HG03280 (cell line): ENCODE measurements around the gene FMO3.

ENCODE experiments used
- ATAC-seq: cut with Tn5 transposase; IDR thresholded peaks from one replicate; pipeline ENCODE4 v1.9.1; 2021; ENCODE audit warnings: mild to moderate bottlenecking, moderate library complexity; ENCODE audit not compliant: unreplicated experiment

FMO3 gene

GRCh38 chr1:171090604-171091003, at the start of gene FMO3:
Gene FMO3 (plus strand): TSS chr1:171090905. CDS start chr1:171092659, 1,754 bp downstream.
- no peak for ATAC-seq

GRCh38 chr1:171048014-171048413, 42.7 kb upstream of the FMO3 start:
- no peak for ATAC-seq

- no peak for ATAC-seq
Observed at GRCh38 chr1:171052977-171053376, 37.7 kb upstream of the FMO3 start.

GRCh38 chr1:171055966-171056643, 34.6 kb upstream of the FMO3 start:
- no peak for ATAC-seq

GRCh38 chr1:171061425-171062143, 29.1 kb upstream of the FMO3 start:
- no peak for ATAC-seq

- ATAC-seq: no peak
Observed at GRCh38 chr1:171062902-171063301, 27.8 kb upstream of the FMO3 start.

GRCh38 chr1:171075041-171075440, 15.7 kb upstream of the FMO3 start:
- no peak for ATAC-seq

- no peak for ATAC-seq
Observed at GRCh38 chr1:171081314-171081753, 9.4 kb upstream of the FMO3 start.

- no peak for ATAC-seq
Observed at GRCh38 chr1:171081763-171082201, 8.9 kb upstream of the FMO3 start.

GRCh38 chr1:171082606-171083005, 8.1 kb upstream of the FMO3 start:
- ATAC-seq: no peak

GRCh38 chr1:171083222-171083621, 7.5 kb upstream of the FMO3 start:
- no peak for ATAC-seq

GRCh38 chr1:171084091-171084490, 6.6 kb upstream of the FMO3 start:
- no peak for ATAC-seq

- ATAC-seq: no peak
Observed at GRCh38 chr1:171084870-171085269, 5.8 kb upstream of the FMO3 start.

- no peak for ATAC-seq
Observed at GRCh38 chr1:171087896-171088295, 2.8 kb upstream of the FMO3 start.

- ATAC-seq: no peak
Observed at GRCh38 chr1:171103862-171104261, 13.2 kb downstream of the FMO3 start.

GRCh38 chr1:171107262-171107940, 16.7 kb downstream of the FMO3 start:
- ATAC-seq: no peak

GRCh38 chr1:171107969-171108368, 17.3 kb downstream of the FMO3 start:
- no peak for ATAC-seq

- no peak for ATAC-seq
Observed at GRCh38 chr1:171109966-171110365, 19.3 kb downstream of the FMO3 start.

GRCh38 chr1:171110621-171111326, 20.1 kb downstream of the FMO3 start:
- ATAC-seq: no peak

GRCh38 chr1:171112119-171112518, 21.4 kb downstream of the FMO3 start:
- no peak for ATAC-seq

- ATAC-seq: no peak
Observed at GRCh38 chr1:171113382-171113781, 22.7 kb downstream of the FMO3 start.
